Upper lobe of left lung (tissue), 4 donors: ENCODE data around the gene CEP128.

Source experiments
- CTCF ChIP-seq, 6 experiments: fragments of 450-650 bp in 4 of 6; fragments of 200-600 bp in 2 of 6; sonication (generic) in 2 of 6; IDR thresholded peaks; one replicate each; pipeline ENCODE4 v1.5.1; 2016 to 2019; ENCODE audit warnings: antibody characterized with exemption in 6 of 6
- EP300 ChIP-seq, 4 donors: sonication (generic); formaldehyde crosslinking; IDR thresholded peaks; one replicate each; pipeline ENCODE4 v1.5.1; 2017; ENCODE audit warnings: antibody characterized with exemption in 4 of 4, control low read depth in 2 of 4
- POLR2A ChIP-seq, 4 donors: fragments of 450-650 bp; IDR thresholded peaks; one replicate each; pipeline ENCODE4 v1.5.1; 2016 to 2017; ENCODE audit warnings: antibody characterized with exemption in 4 of 4, mild to moderate bottlenecking in 2 of 4
- POLR2AphosphoS5 ChIP-seq, 2 donors: sonication (generic); formaldehyde crosslinking; IDR thresholded peaks; one replicate each; pipeline ENCODE4 v1.5.1; 2017; ENCODE audit warnings: antibody characterized with exemption in 2 of 2

- no peak for TF ChIP-seq CTCF (IDR thresholded peaks at IDR 0.05)
- no peak for TF ChIP-seq EP300 (IDR thresholded peaks at IDR 0.05)
- TF ChIP-seq POLR2A (IDR thresholded peaks at IDR 0.05), result no peak
- no peak for TF ChIP-seq POLR2AphosphoS5 (IDR thresholded peaks at IDR 0.05)
Observed at GRCh38 chr14:80645667-80646413, 295.7 kb downstream of the CEP128 start.
